Spleen (tissue), 13 donors: ENCODE measurements around the gene AP1M1. TPM values are rescaled to one million over a fixed set of nuclear protein-coding genes. Genes with fewer than 3 reads are reported as not detected.

Experiments
- DNase-seq: peaks from one replicate; pipeline ENCODE4 v3.0.0-alpha.2; 2020
- H3K27ac ChIP-seq, 8 donors: fragments of 200-600 bp; sonication (generic) in 7 of 8; 1 replicate in 4 of 8; 2 replicates in 4 of 8; pipeline versions ENCODE4 v1.5.0 to v1.8.0; 2016 to 2021; ENCODE audit warnings: inconsistent platforms in 4 of 8, mild to moderate bottlenecking in 4 of 8, moderate library complexity in 1 of 8
- H3K27me3 ChIP-seq, 7 donors: fragments of 200-600 bp; sonication (generic) in 6 of 7; replicated peaks in 1 of 7; 1 replicate in 4 of 7; 2 replicates in 3 of 7; pipeline versions ENCODE4 v1.5.0 to v1.8.0; 2016 to 2021; ENCODE audit warnings: inconsistent platforms in 3 of 7, mild to moderate bottlenecking in 1 of 7
- H3K36me3 ChIP-seq, 6 donors: fragments of 200-600 bp; sonication (generic) in 5 of 6; 1 replicate in 4 of 6; 2 replicates in 2 of 6; pipeline versions ENCODE4 v1.5.0 to v1.8.0; 2016 to 2021; ENCODE audit warnings: inconsistent platforms in 2 of 6
- H3K4me1 ChIP-seq, 6 donors: fragments of 200-600 bp; sonication (generic) in 5 of 6; 1 replicate in 3 of 6; 2 replicates in 3 of 6; pipeline versions ENCODE4 v1.5.0 to v1.8.0; 2016 to 2021; ENCODE audit warnings: inconsistent platforms in 3 of 6
- H3K4me3 ChIP-seq, 8 donors: fragments of 200-600 bp; sonication (generic) in 7 of 8; 1 replicate in 4 of 8; 2 replicates in 4 of 8; pipeline versions ENCODE4 v1.5.0 to v1.8.0; 2016 to 2021; ENCODE audit warnings: inconsistent platforms in 4 of 8, mild to moderate bottlenecking in 4 of 8, moderate library complexity in 2 of 8
- H3K9me3 ChIP-seq, 8 donors: fragments of 200-600 bp; sonication (generic) in 7 of 8; 1 replicate in 4 of 8; 2 replicates in 4 of 8; pipeline versions ENCODE4 v1.5.0 to v1.8.0; 2016 to 2021; ENCODE audit warnings: inconsistent platforms in 4 of 8
- CTCF ChIP-seq, 11 experiments: fragments of 200-600 bp in 7 of 11; fragments of 450-650 bp in 4 of 11; sonication (generic) in 4 of 11; IDR thresholded peaks in 8 of 11; conservative IDR thresholded peaks in 3 of 11; 1 replicate in 7 of 11; 2 replicates in 4 of 11; pipeline versions ENCODE4 v1.4.0 to v1.8.0; 2016 to 2021; ENCODE audit warnings: antibody characterized with exemption in 11 of 11, inconsistent platforms in 4 of 11, mild to moderate bottlenecking in 1 of 11
- POLR2A ChIP-seq, 3 donors: fragments of 450-650 bp; IDR thresholded peaks; one replicate each; pipeline ENCODE4 v1.5.1; 2017; ENCODE audit warnings: antibody characterized with exemption in 3 of 3, mild to moderate bottlenecking in 1 of 3
- POLR2AphosphoS5 ChIP-seq, 3 donors: sonication (generic); formaldehyde crosslinking; IDR thresholded peaks; one replicate each; pipeline ENCODE4 v1.5.1; 2017; ENCODE audit warnings: antibody characterized with exemption in 3 of 3
- WGBS, 5 donors: extraction: QIAGEN DNeasy Blood & Tissue Kit in 3 of 5; methylation state at CpG; one replicate each; pipeline versions ENCODE4 v1.1.5 to v1.1.7; 2013 to 2018; 5-methylcytosine and 5-hydroxymethylcytosine counted together
- intact Hi-C: fragments of 100-400 bp; cut with DNase I; formaldehyde crosslinking; loops from one replicate; pipeline ENCODE4 v1.15.0; 2023; ENCODE audit warnings: low total_unique reads
- long read RNA-seq, 2 donors: transcript quantifications; one replicate each; lab custom pipeline, GENCODE V29; 2026
- polyA plus RNA-seq, 3 donors: library from polyadenylated mRNA; stranded (reverse); fragments of 200-250 nt; gene quantifications; one replicate each; pipeline ENCODE4 v1.2.1, GENCODE V29; 2013
- total RNA-seq, 7 donors: library from RNA; depleted of rRNA in 3 of 7; stranded (reverse); fragments of >200 nt in 3 of 7; fragmentation: NEBNext Ultra II Directional in 4 of 7; extraction: Animal tissue kit (Norgen Biotek cat#: 25700) in 4 of 7; gene quantifications; one replicate each; pipeline versions ENCODE4 v1.1.0 to v1.2.1, GENCODE V29; 2016 to 2021
- donor health status: healthy with polysubstance abuse.
- donor health status: DM: no; HTN: no; CAD: no; lungs with moderate emphysema.
- donor health status: DM: no; HTN: no; CAD: no.
- donor health status: Bipolar disorder and iron deficiency.
- donor health status: healthy.
- donor health status: DM: no; HTN: no; CAD: no.
- donor health status: DM: yes; HTN: yes; CAD: no.

AP1M1 gene
- 10 to 100 TPM; 54.1 to 82.8 (median 67.2) TPM for total RNA-seq
- 10 to 100 TPM; 27.9 to 39.7 (median 34.6) TPM for polyA plus RNA-seq
- long read RNA-seq, donor 1, full-length matches to known transcripts = 24 of 24 reads
- long read RNA-seq, donor 1, partial matches to known transcripts = 0 of 24 reads
- long read RNA-seq, donor 1, other reads (novel, unspliced or antisense) = 0 of 24 reads
- long read RNA-seq, donor 2, full-length matches to known transcripts = 11 of 16 reads
- long read RNA-seq, donor 2, partial matches to known transcripts = 5 of 16 reads
- long read RNA-seq, donor 2, other reads (novel, unspliced or antisense) = 0 of 16 reads

- Histone ChIP-seq H3K36me3 (peaks cover 0 to 48% (median 21%) of the 10 kb centered on the region in 6 donors), H3K9me3 (no peaks in the 10 kb centered on the region), H3K4me3 (peak within 1 kb of the TSS; percentile 78 to 100 (median 98)), H3K27me3 (no peaks in the 10 kb centered on the region), H3K27ac (peak within 1 kb of the TSS; percentile 80 to 96 (median 88)), H3K4me1 (peaks cover 12 to 55% (median 36%) of the 10 kb centered on the region in 6 donors)
- peak; percentile 99 for DNase-seq
- intact Hi-C loops = no loop called here
- TF ChIP-seq POLR2AphosphoS5 (IDR thresholded peaks at IDR 0.05) (peak in 2 of 3 donors; percentile 85 to 93), POLR2A (IDR thresholded peaks at IDR 0.05) (no peak), CTCF (IDR thresholded peaks at IDR 0.05 in 8 of 11, conservative IDR thresholded peaks at IDR 0.05 in 3 of 11) (peak in 3 of 11 experiments; percentile 9 to 37 (median 19))
- WGBS, 5 donors = 0 to 1% (median 0%) methylated on average over 51 to 65 of the region's 65 CpGs
Observed at GRCh38 chr19:16197622-16198369, at the start of gene AP1M1. Gene AP1M1 (plus strand): TSS chr19:16197911. CDS start chr19:16198027, 116 bp downstream.

- peaks cover 0 to 61% (median 31%) of the 10 kb centered on the region in 6 donors for H3K36me3 ChIP-seq
- intact Hi-C loops = no loop called here
- H3K4me1 ChIP-seq = peaks cover 22 to 90% (median 74%) of the 10 kb centered on the region in 6 donors
Observed at GRCh38 chr19:16148443-16149229, 49.1 kb upstream of the AP1M1 start.

GRCh38 chr19:16153582-16154336, 44.0 kb upstream of the AP1M1 start:
- H3K4me1 ChIP-seq = peaks cover 14 to 69% (median 41%) of the 10 kb centered on the region in 6 donors
- peaks cover 0 to 98% (median 56%) of the 10 kb centered on the region in 6 donors for H3K36me3 ChIP-seq
- WGBS, 5 donors = 79 to 91% (median 83%) methylated on average over 10 to 11 of the region's 11 CpGs

More at GRCh38 chr19:16148443-16149229, 49.1 kb upstream of the AP1M1 start:
- WGBS, 5 donors = 34 to 53% (median 50%) methylated on average over 8 of the region's 8 CpGs
- Histone ChIP-seq H3K27me3 (no peaks in the 10 kb centered on the region), H3K27ac (peak overlapping the region; percentile 60 to 96 (median 90)), H3K9me3 (no peaks in the 10 kb centered on the region), H3K4me3 (peak overlapping the region in 1 of 8 donors; percentile 42)
- DNase-seq = no peak
- TF ChIP-seq POLR2AphosphoS5 (IDR thresholded peaks at IDR 0.05) (no peak), POLR2A (IDR thresholded peaks at IDR 0.05) (no peak), CTCF (IDR thresholded peaks at IDR 0.05 in 8 of 11, conservative IDR thresholded peaks at IDR 0.05 in 3 of 11) (no peak)

More at GRCh38 chr19:16153582-16154336, 44.0 kb upstream of the AP1M1 start:
- peak overlapping the region in 1 of 8 donors; percentile 61 for H3K27ac ChIP-seq
- DNase-seq = no peak
- intact Hi-C loops = no loop called here
- no peaks in the 10 kb centered on the region for H3K27me3 ChIP-seq
- TF ChIP-seq CTCF (IDR thresholded peaks at IDR 0.05 in 8 of 11, conservative IDR thresholded peaks at IDR 0.05 in 3 of 11) (no peak), POLR2A (IDR thresholded peaks at IDR 0.05) (no peak), POLR2AphosphoS5 (IDR thresholded peaks at IDR 0.05) (no peak)
- H3K9me3 ChIP-seq = no peaks in the 10 kb centered on the region
- no peak overlapping the region for H3K4me3 ChIP-seq
